Mesenchymal stem cell (in vitro differentiated cells and primary cell): Measurements from ENCODE around the gene SPON2.

Source experiments
- DNase-seq: peaks from one replicate; pipeline ENCODE4 v3.0.0-alpha.2; 2013
- H2AFZ ChIP-seq: one replicate; pipeline ENCODE4 v1.6.1; 2013; ENCODE audit warnings: low read depth, mild to moderate bottlenecking, control low read depth, inconsistent platforms, low read length, moderate library complexity
- H2AK5ac ChIP-seq: 2 replicates; pipeline ENCODE4 v1.6.1; 2013; ENCODE audit warnings: low read length, moderate library complexity, mild to moderate bottlenecking, inconsistent platforms; ENCODE audit not compliant: severe bottlenecking
- H2BK120ac ChIP-seq: one replicate; pipeline ENCODE4 v1.6.1; 2013; ENCODE audit warnings: low read depth, mild to moderate bottlenecking, inconsistent platforms, low read length, moderate library complexity
- H2BK12ac ChIP-seq, 2 experiments: one replicate each; pipeline ENCODE4 v1.6.1; 2013; ENCODE audit warnings: inconsistent platforms in 2 of 2, low read length in 2 of 2, mild to moderate bottlenecking in 2 of 2, moderate library complexity in 2 of 2, control low read depth in 1 of 2
- H2BK15ac ChIP-seq: one replicate; pipeline ENCODE4 v1.6.1; 2013; ENCODE audit warnings: mild to moderate bottlenecking, low read depth, inconsistent platforms; ENCODE audit not compliant: poor library complexity, severe bottlenecking
- H2BK5ac ChIP-seq: 2 replicates; pipeline ENCODE4 v1.6.1; 2013; ENCODE audit warnings: low read depth, mild to moderate bottlenecking, low read length, control low read depth, inconsistent platforms; ENCODE audit not compliant: poor library complexity, severe bottlenecking
- H3K14ac ChIP-seq, 2 experiments: one replicate each; pipeline ENCODE4 v1.6.1; 2013; ENCODE audit warnings: inconsistent platforms in 2 of 2, low read length in 2 of 2, control low read depth in 1 of 2, mild to moderate bottlenecking in 1 of 2, moderate library complexity in 1 of 2
- H3K18ac ChIP-seq, 2 experiments: one replicate each; pipeline ENCODE4 v1.6.1; 2013; ENCODE audit warnings: inconsistent platforms in 2 of 2, low read length in 2 of 2, control low read depth in 1 of 2, low read depth in 1 of 2, mild to moderate bottlenecking in 1 of 2
- H3K23ac ChIP-seq, 2 experiments: one replicate each; pipeline ENCODE4 v1.6.1; 2013; ENCODE audit warnings: inconsistent platforms in 2 of 2, low read length in 2 of 2, mild to moderate bottlenecking in 2 of 2, moderate library complexity in 2 of 2, control low read depth in 1 of 2
- H3K27ac ChIP-seq: 2 replicates; pipeline ENCODE4 v1.5.1; 2013; ENCODE audit warnings: mild to moderate bottlenecking, moderate library complexity, low read length, control low read depth, inconsistent platforms; ENCODE audit not compliant: poor library complexity, severe bottlenecking
- H3K27me3 ChIP-seq, 2 experiments: 2 replicates each; pipeline versions ENCODE4 v1.6.1 to v1.7.0; 2013; ENCODE audit warnings: low read length in 2 of 2, mild to moderate bottlenecking in 2 of 2, moderate library complexity in 2 of 2, control low read depth in 1 of 2, inconsistent platforms in 1 of 2; ENCODE audit not compliant: control insufficient read depth in 1 of 2, insufficient read depth in 1 of 2
- H3K36me3 ChIP-seq, 2 experiments: 2 replicates each; pipeline versions ENCODE4 v1.6.1 to v1.7.0; 2013; ENCODE audit warnings: low read length in 2 of 2, control low read depth in 1 of 2, inconsistent platforms in 1 of 2, low read depth in 1 of 2, mild to moderate bottlenecking in 1 of 2; ENCODE audit not compliant: insufficient read depth in 2 of 2, control insufficient read depth in 1 of 2
- H3K4ac ChIP-seq, 2 experiments: one replicate each; pipeline ENCODE4 v1.6.1; 2013; ENCODE audit warnings: inconsistent platforms in 2 of 2, low read length in 2 of 2, mild to moderate bottlenecking in 2 of 2, moderate library complexity in 2 of 2, control low read depth in 1 of 2, low read depth in 1 of 2
- H3K4me1 ChIP-seq: 2 replicates; pipeline ENCODE4 v1.6.1; 2013; ENCODE audit warnings: low read depth, low read length, control low read depth; ENCODE audit not compliant: control insufficient read depth, insufficient read depth
- H3K4me2 ChIP-seq: 2 replicates; pipeline ENCODE4 v1.6.1; 2013; ENCODE audit warnings: low read length, mild to moderate bottlenecking, inconsistent platforms; ENCODE audit not compliant: poor library complexity, severe bottlenecking
- H3K4me3 ChIP-seq, 2 experiments: 2 replicates each; pipeline versions ENCODE4 v1.5.1 to v1.7.0; 2013; ENCODE audit warnings: low read length in 2 of 2, mild to moderate bottlenecking in 2 of 2, control low read depth in 1 of 2, low read depth in 1 of 2; ENCODE audit not compliant: insufficient read depth in 1 of 2
- H3K79me1 ChIP-seq: replicated peaks from 2 replicates; pipeline ENCODE4 v1.6.1; 2013; ENCODE audit warnings: mild to moderate bottlenecking, control low read depth, low read length, inconsistent platforms; ENCODE audit not compliant: poor library complexity, severe bottlenecking
- H3K9ac ChIP-seq: 2 replicates; pipeline ENCODE4 v1.7.0; 2013; ENCODE audit warnings: mild to moderate bottlenecking, low read length, moderate library complexity
- H3K9me3 ChIP-seq: 2 replicates; pipeline ENCODE4 v1.7.0; 2013; ENCODE audit warnings: mild to moderate bottlenecking, low read length; ENCODE audit not compliant: control insufficient read depth
- H4K8ac ChIP-seq: one replicate; pipeline ENCODE4 v1.6.1; 2013; ENCODE audit warnings: inconsistent platforms, mild to moderate bottlenecking, low read length, moderate library complexity
- H4K91ac ChIP-seq: one replicate; pipeline ENCODE4 v1.6.1; 2013; ENCODE audit warnings: mild to moderate bottlenecking, low read length, inconsistent platforms
- WGBS: methylation state at CpG from one replicate; pipeline ENCODE4 v1.1.7; 2013; ENCODE audit warnings: mixed read lengths; 5-methylcytosine and 5-hydroxymethylcytosine counted together

SPON2 gene

GRCh38 chr4:1200425-1201035, 28.1 kb upstream of the SPON2 start:
- WGBS = 8% methylated on average over 17 of the region's 20 CpGs

DNA sequence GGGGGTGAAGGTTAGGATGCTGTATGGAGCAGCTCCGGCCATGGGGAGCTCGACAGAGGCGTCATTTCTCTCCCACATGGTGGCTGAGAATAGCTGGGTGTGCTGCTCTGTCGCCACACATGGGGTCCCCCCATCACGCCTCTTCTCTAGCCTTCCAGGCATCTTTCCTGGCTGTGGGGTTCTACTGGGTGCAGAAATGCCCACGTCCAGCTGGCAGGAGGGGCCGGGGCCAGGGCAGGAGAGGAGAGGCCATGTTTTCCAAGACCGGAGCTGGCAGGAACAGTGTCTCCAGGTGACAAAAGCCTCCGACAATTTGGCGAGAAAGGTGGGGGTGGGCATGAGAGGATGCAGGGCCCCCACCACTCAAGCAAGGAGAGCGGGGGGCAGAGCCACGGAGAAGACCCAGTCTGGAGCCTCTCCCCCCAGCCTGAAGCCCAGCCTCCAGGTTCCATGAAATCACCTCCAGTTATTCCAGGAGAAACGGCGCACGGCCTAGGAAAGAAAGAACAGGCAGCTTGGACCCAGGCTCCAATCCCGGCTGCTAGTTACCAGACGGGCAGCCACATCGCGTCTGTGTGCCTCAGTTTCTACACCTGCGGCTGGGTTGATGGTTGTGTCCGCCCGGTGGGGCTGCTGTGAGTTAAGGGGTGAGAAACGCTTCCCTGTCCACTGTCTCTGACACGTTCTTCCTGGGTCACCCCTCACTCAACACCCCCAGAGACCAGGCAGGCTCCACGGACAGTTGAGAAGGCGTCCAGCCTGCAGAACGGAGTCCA, 27.4 kb upstream of the SPON2 start:
- Histone ChIP-seq H3K27ac (peak overlapping the region; percentile 50), H3K4ac (peak overlapping the region; percentile 98 to 99), H4K8ac (peak overlapping the region; percentile 96), H3K23ac (peak overlapping the region in 1 of 2 experiments; percentile 84), H2BK15ac (peak overlapping the region; percentile 95), H2BK5ac (peak overlapping the region; percentile 66), H3K4me3 (peak overlapping the region in 1 of 2 experiments; percentile 82), H3K18ac (peak overlapping the region; percentile 88 to 99), H2BK120ac (peak overlapping the region; percentile 86), H3K4me2 (no peak overlapping the region), H3K9me3 (no peaks in the 10 kb centered on the region), H2AK5ac (peak overlapping the region; percentile 74), H3K14ac (peak overlapping the region in 1 of 2 experiments; percentile 96), H4K91ac (peak overlapping the region; percentile 98), H2BK12ac (peak overlapping the region; percentile 97 to 100), H3K36me3 (peaks cover 15 to 30% of the 10 kb centered on the region in 2 experiments), H3K27me3 (no peaks in the 10 kb centered on the region), H3K79me1 (peaks cover 5% of the 10 kb centered on the region), H3K4me1 (peaks cover 56% of the 10 kb centered on the region), H2AFZ (no peak overlapping the region), H3K9ac (peak overlapping the region; percentile 82)
- DNase-seq = no peak
- WGBS = 75% methylated on average over 24 of the region's 27 CpGs

More at GRCh38 chr4:1200425-1201035, 28.1 kb upstream of the SPON2 start:
- peaks cover 58% of the 10 kb centered on the region for H3K4me1 ChIP-seq
- H3K9me3 ChIP-seq = no peaks in the 10 kb centered on the region
- H3K14ac ChIP-seq = peak overlapping the region; percentile 48 to 79
- H3K4me2 ChIP-seq = no peak overlapping the region
- H3K79me1 ChIP-seq = peaks cover 5% of the 10 kb centered on the region
- peak overlapping the region; percentile 100 for H4K8ac ChIP-seq
- peak overlapping the region; percentile 99 for H3K4ac ChIP-seq
- peak overlapping the region; percentile 82 for H3K9ac ChIP-seq
- peak overlapping the region in 1 of 2 experiments; percentile 82 for H3K4me3 ChIP-seq
- peaks cover 12 to 30% of the 10 kb centered on the region in 2 experiments for H3K36me3 ChIP-seq
- peak overlapping the region; percentile 66 for H2BK5ac ChIP-seq
- peak overlapping the region; percentile 86 for H2BK120ac ChIP-seq
- peak overlapping the region; percentile 72 for H2AK5ac ChIP-seq
- H3K27me3 ChIP-seq = no peaks in the 10 kb centered on the region
- peak overlapping the region; percentile 94 for H2BK15ac ChIP-seq
- peak overlapping the region; percentile 99 to 100 for H3K18ac ChIP-seq
- peak overlapping the region; percentile 72 for H3K27ac ChIP-seq
- H2BK12ac ChIP-seq = peak overlapping the region; percentile 86 to 100
- H2AFZ ChIP-seq = no peak overlapping the region
- H3K23ac ChIP-seq = peak overlapping the region in 1 of 2 experiments; percentile 75
- peak overlapping the region; percentile 100 for H4K91ac ChIP-seq
- DNase-seq = peak; percentile 97

DNA sequence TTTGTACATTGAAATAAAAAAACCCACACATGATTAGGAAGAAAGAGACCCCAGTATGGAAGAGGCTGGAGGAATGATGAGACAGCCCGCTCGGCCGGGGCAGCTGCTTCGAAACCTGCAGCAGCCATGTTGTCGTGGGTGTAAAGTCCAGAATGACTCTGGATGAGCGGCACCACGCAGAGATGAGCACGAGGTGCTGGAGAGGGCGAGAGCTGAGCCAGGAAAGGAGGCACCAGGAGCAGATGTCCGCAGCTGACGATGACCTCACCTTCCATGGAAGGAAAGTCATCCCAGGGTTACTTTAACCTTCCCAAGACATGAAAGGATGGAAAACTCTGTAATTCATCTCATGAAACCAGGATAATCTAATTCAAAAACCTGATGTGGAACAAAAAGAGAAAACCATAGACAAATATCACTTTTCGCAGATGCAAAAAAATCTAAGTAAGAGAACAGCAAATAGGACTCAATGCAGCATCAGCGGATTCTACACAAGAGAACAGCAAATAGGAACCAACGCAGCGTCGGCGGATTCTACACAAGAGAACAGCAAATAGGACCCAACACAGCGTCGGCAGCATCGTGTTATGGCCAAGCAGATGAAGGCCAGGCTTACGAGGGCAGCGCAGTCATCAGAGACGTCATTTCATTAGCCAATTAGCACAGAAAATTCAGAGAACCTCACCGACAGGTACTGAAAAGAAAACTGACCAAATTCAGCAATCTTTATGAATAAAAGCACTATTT, 25.9 kb upstream of the SPON2 start:
- Histone ChIP-seq H3K27me3 (no peaks in the 10 kb centered on the region), H3K14ac (no peak overlapping the region), H3K27ac (peak overlapping the region; percentile 58), H2BK12ac (peak overlapping the region; percentile 49 to 98), H3K4me2 (no peak overlapping the region), H2BK15ac (peak overlapping the region; percentile 39), H3K18ac (peak overlapping the region; percentile 80 to 89), H3K79me1 (peaks cover 5% of the 10 kb centered on the region), H3K36me3 (peaks cover 15 to 30% of the 10 kb centered on the region in 2 experiments), H3K4ac (peak overlapping the region; percentile 22 to 39), H3K23ac (no peak overlapping the region), H3K4me3 (no peak overlapping the region), H2BK5ac (peak overlapping the region; percentile 31), H2BK120ac (no peak overlapping the region), H2AK5ac (peak overlapping the region; percentile 62), H3K4me1 (peaks cover 66% of the 10 kb centered on the region), H3K9ac (no peak overlapping the region), H4K8ac (peak overlapping the region; percentile 54), H2AFZ (no peak overlapping the region), H4K91ac (peak overlapping the region; percentile 94), H3K9me3 (no peaks in the 10 kb centered on the region)
- WGBS = 87% methylated on average over 23 of the region's 24 CpGs
- peak; percentile 57 for DNase-seq
